Transverse colon (tissue), 4 donors: Measurements from ENCODE around the gene CUL1. TPM values are rescaled to one million over a fixed set of nuclear protein-coding genes. Genes with fewer than 3 reads are reported as not detected.
"Not testable (repeated sequence)": the region's sequence is repeated elsewhere in the genome, so short reads cannot be mapped to it uniquely, and the experiment has no call there.

Source experiments
- DNase-seq: peaks from one replicate; pipeline ENCODE4 v3.0.0-alpha.2; 2019
- H3K27ac ChIP-seq, 4 donors: fragments of 200-600 bp; sonication (generic); 2 replicates each; pipeline ENCODE4 v1.5.1; 2016 to 2018; ENCODE audit warnings: inconsistent platforms in 4 of 4
- H3K27me3 ChIP-seq: fragments of 200-600 bp; sonication (generic); 2 replicates; pipeline ENCODE4 v1.5.1; 2017; ENCODE audit warnings: inconsistent platforms
- H3K36me3 ChIP-seq, 4 donors: fragments of 200-600 bp; sonication (generic); 2 replicates each; pipeline ENCODE4 v1.5.1; 2017 to 2019; ENCODE audit warnings: inconsistent platforms in 4 of 4
- H3K4me1 ChIP-seq, 4 donors: fragments of 200-600 bp; sonication (generic); 2 replicates each; pipeline ENCODE4 v1.5.1; 2017 to 2020; ENCODE audit warnings: inconsistent platforms in 4 of 4
- H3K4me3 ChIP-seq, 4 donors: fragments of 200-600 bp; sonication (generic); 1 replicate in 1 of 4; 2 replicates in 3 of 4; pipeline versions ENCODE4 v1.5.1 to v1.6.1; 2017 to 2019; ENCODE audit warnings: inconsistent platforms in 4 of 4
- H3K9me3 ChIP-seq, 2 donors: fragments of 200-600 bp; sonication (generic); 2 replicates each; pipeline ENCODE4 v1.5.1; 2017 to 2019; ENCODE audit warnings: inconsistent platforms in 2 of 2
- CTCF ChIP-seq, 5 experiments: fragments of 200-600 bp in 3 of 5; fragments of 450-650 bp in 2 of 5; sonication (generic) in 3 of 5; IDR thresholded peaks; 1 replicate in 2 of 5; 2 replicates in 3 of 5; pipeline ENCODE4 v1.5.1; 2016 to 2017; ENCODE audit warnings: antibody characterized with exemption in 5 of 5, inconsistent platforms in 3 of 5, mild to moderate bottlenecking in 2 of 5, moderate library complexity in 1 of 5
- EP300 ChIP-seq: sonication (generic); formaldehyde crosslinking; IDR thresholded peaks from one replicate; pipeline ENCODE4 v1.6.1; 2017; ENCODE audit warnings: antibody characterized with exemption, low read depth
- POLR2A ChIP-seq: fragments of 450-650 bp; IDR thresholded peaks from one replicate; pipeline ENCODE4 v1.6.1; 2016; ENCODE audit warnings: antibody characterized with exemption, mild to moderate bottlenecking, moderate library complexity
- POLR2AphosphoS5 ChIP-seq, 3 donors: sonication (generic); formaldehyde crosslinking; IDR thresholded peaks; one replicate each; pipeline ENCODE4 v1.6.1; 2016; ENCODE audit warnings: antibody characterized with exemption in 3 of 3
- WGBS, 2 donors: methylation state at CpG; one replicate each; pipeline ENCODE4 v1.1.5; 2018; ENCODE audit warnings: low coverage in 1 of 2; 5-methylcytosine and 5-hydroxymethylcytosine counted together
- in situ Hi-C, 4 donors: fragments of 200-750 bp; cut with MboI; loops; one replicate each; pipeline versions ENCODE4 v1.15.0 to v1.15.1; 2017; ENCODE audit warnings: low sequenced_read_pairs in 3 of 4, low pct_ligation_motif_present in 1 of 4, low pct_unique_long_range_greater_than_20kb in 1 of 4
- intact Hi-C: fragments of 100-400 bp; cut with DNase I; formaldehyde crosslinking; loops from one replicate; pipeline ENCODE4 v1.15.1; 2023; ENCODE audit warnings: low total_unique reads
- total RNA-seq, 4 donors: library from RNA; depleted of rRNA; stranded (reverse); fragments of >200 nt; gene quantifications; one replicate each; pipeline ENCODE4 v1.1.0, GENCODE V29; 2016

CUL1 gene
- total RNA-seq, 4 donors from 2014 or later = 17.6 to 44.6 (median 28.8) TPM

GRCh38 chr7:148709014-148709413 lies 10.3 kb downstream of the CUL1 start:
- H3K4me1 ChIP-seq = peaks cover 6 to 72% (median 30%) of the 10 kb centered on the region in 4 donors
- intact Hi-C loops = no loop called here
- DNase-seq = no peak
- no peaks in the 10 kb centered on the region for H3K27me3 ChIP-seq
- no peak overlapping the region for H3K4me3 ChIP-seq
- WGBS, 2 donors = 81 to 90% methylated on average over 6 of the region's 6 CpGs
- no peaks in the 10 kb centered on the region for H3K9me3 ChIP-seq
- in situ Hi-C loops = no loop called here
- no peaks in the 10 kb centered on the region for H3K36me3 ChIP-seq
- TF ChIP-seq EP300 (no peak), POLR2AphosphoS5 (IDR thresholded peaks at IDR 0.05) (no peak), CTCF (IDR thresholded peaks at IDR 0.05) (no peak), POLR2A (no peak)
- H3K27ac ChIP-seq = no peak overlapping the region

- H3K27me3 ChIP-seq, H3K36me3 ChIP-seq, H3K4me3 ChIP-seq, intact Hi-C loops, in situ Hi-C loops, H3K9me3 ChIP-seq, H3K27ac ChIP-seq, DNase-seq: not testable (repeated sequence)
- 94 to 96% methylated on average over 8 to 17 of the region's 17 CpGs for WGBS, 2 donors
- peaks cover 3 to 67% (median 23%) of the 10 kb centered on the region in 4 donors for H3K4me1 ChIP-seq
Observed at GRCh38 chr7:148710426-148710825, 11.7 kb downstream of the CUL1 start.

- no peak for TF ChIP-seq POLR2A
- TF ChIP-seq CTCF (IDR thresholded peaks at IDR 0.05) = no peak
- TF ChIP-seq EP300 = no peak
- TF ChIP-seq POLR2AphosphoS5 (IDR thresholded peaks at IDR 0.05) = no peak
- Histone ChIP-seq H3K36me3 (no peaks in the 10 kb centered on the region), H3K27me3 (no peaks in the 10 kb centered on the region), H3K4me1 (peaks cover 0 to 59% (median 13%) of the 10 kb centered on the region in 4 donors), H3K27ac (no peak overlapping the region), H3K9me3 (no peaks in the 10 kb centered on the region), H3K4me3 (no peak overlapping the region)
- intact Hi-C loops = no loop called here
- 72 to 73% methylated on average over 12 to 16 of the region's 16 CpGs for WGBS, 2 donors
- DNase-seq = no peak
- in situ Hi-C loops = no loop called here
Observed at GRCh38 chr7:148711191-148712102, 12.7 kb downstream of the CUL1 start.

- in situ Hi-C loops (no loop called here), intact Hi-C loops (no loop called here)
- Histone ChIP-seq H3K4me1 (peaks cover 3 to 47% (median 11%) of the 10 kb centered on the region in 4 donors), H3K27me3 (no peaks in the 10 kb centered on the region), H3K27ac (no peak overlapping the region), H3K9me3 (no peaks in the 10 kb centered on the region), H3K36me3 (no peaks in the 10 kb centered on the region), H3K4me3 (no peak overlapping the region)
- TF ChIP-seq POLR2AphosphoS5 (IDR thresholded peaks at IDR 0.05) = no peak
- no peak for TF ChIP-seq CTCF (IDR thresholded peaks at IDR 0.05)
- TF ChIP-seq EP300 = no peak
- no peak for TF ChIP-seq POLR2A
- 59 to 77% methylated on average over 4 of the region's 4 CpGs for WGBS, 2 donors
- DNase-seq = no peak
Observed at GRCh38 chr7:148712678-148713329, 14.1 kb downstream of the CUL1 start.
